Measurements from ENCODE around the gene FNDC1.

- TF ChIP-seq CTCF (IDR thresholded peaks at IDR 0.05) (no peak), POLR2A (IDR thresholded peaks at IDR 0.05) (no peak), POLR2AphosphoS5 (IDR thresholded peaks at IDR 0.05) (no peak), EP300 (IDR thresholded peaks at IDR 0.05) (no peak)
These were observed 129.6 kb downstream of the FNDC1 start for GRCh38 chr6:159298840-159299239.
